Renal cortex interstitium (tissue), 11 donors: Measurements from ENCODE around the gene ACKR3. TPM values are rescaled to one million over a fixed set of nuclear protein-coding genes. Genes with fewer than 3 reads are reported as not detected.

Experiments used
- DNase-seq, 11 donors: peaks; one replicate each; pipeline ENCODE4 v3.0.0-alpha.2; 2013; ENCODE audit warnings: low read depth in 9 of 11, low spot score in 4 of 11; ENCODE audit errors: extremely low read depth in 1 of 11
- polyA plus RNA-seq, 3 donors: library from polyadenylated mRNA; unstranded; fragments of 120-200 nt; gene quantifications; one replicate each; pipeline ENCODE4 v1.2.1, GENCODE V29; 2013; ENCODE audit not compliant: insufficient read length in 3 of 3

The ACKR3 gene
- polyA plus RNA-seq, 3 donors = 56.2 to 70.5 (median 60.0) TPM

DNA sequence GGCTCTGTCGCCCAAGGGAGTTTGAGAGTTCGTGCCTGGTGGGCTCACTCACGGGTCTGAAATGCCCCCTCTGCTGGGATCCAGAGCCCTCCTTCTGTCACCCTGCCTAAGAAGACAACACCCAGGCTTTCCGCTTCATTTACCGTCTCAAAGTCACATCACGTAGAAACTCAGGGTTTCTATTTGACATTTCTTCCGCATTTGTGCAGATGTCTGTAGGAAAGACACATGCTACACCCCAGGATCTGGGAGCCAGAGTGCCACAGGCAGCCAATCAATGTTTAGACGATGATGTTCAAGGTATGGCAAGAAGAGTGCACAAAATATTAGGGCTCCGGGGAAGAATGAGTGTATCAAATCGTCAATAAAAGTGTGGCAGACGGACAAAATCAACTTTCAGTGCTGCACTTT lies 24.4 kb upstream of the ACKR3 start:
- no peak for DNase-seq

GRCh38 chr2:236545814-236546480 lies 23.7 kb upstream of the ACKR3 start:
- no peak for DNase-seq

GRCh38 chr2:236546561-236547002 lies 23.0 kb upstream of the ACKR3 start:
- no peak for DNase-seq

- no peak for DNase-seq
Measured at GRCh38 chr2:236547725-236548124, 21.9 kb upstream of the ACKR3 start.

GRCh38 chr2:236548179-236548921 lies 21.3 kb upstream of the ACKR3 start:
- no peak for DNase-seq

GRCh38 chr2:236549165-236549564 lies 20.5 kb upstream of the ACKR3 start:
- DNase-seq = no peak

DNA sequence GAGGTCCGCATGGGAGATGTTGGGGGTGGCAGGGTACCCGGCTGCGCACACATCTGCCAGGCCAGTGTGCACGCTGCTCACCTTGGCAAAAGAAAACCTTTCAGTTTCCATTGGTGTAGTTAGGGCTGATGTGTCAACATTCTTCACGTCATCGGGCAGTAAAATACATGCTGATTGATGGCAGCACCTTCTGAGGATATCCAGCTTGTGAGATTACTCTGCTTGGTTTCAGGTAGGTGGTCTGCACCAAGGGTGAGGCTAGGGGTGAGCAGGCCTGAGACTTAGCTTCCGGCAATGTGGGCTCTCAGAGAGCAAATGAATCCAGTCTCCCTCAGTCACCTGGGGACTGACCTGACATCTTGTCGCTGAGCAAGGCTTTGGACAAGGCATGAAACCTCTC lies 19.3 kb upstream of the ACKR3 start:
- no peak for DNase-seq

DNA sequence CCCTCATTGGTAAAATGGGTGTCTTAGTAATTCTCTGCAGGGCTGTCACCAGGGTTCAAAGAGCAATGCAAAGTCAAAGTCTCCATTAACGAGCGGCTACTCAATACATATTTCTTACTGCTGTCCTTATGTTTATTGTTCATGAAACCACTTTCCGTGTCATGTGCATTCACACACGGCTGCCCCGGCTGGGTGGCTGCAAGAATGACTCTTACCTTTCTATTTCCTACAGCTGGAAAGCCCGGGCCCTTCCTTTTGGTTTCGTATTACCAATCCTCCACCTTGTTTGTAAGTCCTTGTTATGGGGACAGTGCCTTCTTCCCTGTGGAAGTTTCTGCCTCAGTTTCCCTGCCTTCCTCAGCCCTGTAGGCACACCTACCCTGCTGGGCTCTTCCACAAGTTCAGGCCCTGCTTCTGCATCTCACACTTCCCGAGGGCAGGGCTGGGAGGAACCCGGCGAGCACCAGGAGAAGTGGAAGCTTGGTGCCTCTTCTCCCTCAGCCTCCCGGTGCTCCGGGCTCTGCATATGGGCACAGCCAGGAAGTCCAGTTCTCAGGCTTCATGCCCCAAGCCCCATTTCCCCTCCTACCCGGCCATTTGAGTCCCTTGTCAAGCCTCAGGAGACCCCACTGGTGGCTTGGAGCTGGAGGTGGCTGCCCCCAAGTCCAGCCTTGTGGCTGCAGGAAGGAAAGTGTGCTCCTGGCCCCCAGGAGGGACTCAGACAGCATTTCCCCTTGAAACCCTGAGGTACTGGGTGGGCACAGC lies 18.7 kb upstream of the ACKR3 start:
- DNase-seq = no peak

GRCh38 chr2:236551471-236552211 lies 18.0 kb upstream of the ACKR3 start:
- DNase-seq = no peak

DNA sequence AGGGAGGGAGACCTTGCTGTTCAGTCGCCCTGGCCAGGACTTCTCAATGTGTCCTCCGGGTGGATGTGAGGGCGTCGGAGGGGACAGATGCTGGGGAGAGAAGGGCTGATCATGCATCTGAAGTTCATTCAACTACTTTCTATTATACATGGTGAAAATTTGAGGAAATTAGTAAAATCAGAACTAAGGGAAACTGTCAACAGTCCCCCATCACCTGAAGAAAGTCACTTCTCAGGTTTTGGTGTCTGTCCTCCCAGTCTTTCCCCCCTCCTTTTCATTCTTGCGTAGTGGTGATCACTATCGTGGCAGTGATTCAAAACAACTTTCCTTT lies 17.4 kb upstream of the ACKR3 start:
- no peak for DNase-seq

DNA sequence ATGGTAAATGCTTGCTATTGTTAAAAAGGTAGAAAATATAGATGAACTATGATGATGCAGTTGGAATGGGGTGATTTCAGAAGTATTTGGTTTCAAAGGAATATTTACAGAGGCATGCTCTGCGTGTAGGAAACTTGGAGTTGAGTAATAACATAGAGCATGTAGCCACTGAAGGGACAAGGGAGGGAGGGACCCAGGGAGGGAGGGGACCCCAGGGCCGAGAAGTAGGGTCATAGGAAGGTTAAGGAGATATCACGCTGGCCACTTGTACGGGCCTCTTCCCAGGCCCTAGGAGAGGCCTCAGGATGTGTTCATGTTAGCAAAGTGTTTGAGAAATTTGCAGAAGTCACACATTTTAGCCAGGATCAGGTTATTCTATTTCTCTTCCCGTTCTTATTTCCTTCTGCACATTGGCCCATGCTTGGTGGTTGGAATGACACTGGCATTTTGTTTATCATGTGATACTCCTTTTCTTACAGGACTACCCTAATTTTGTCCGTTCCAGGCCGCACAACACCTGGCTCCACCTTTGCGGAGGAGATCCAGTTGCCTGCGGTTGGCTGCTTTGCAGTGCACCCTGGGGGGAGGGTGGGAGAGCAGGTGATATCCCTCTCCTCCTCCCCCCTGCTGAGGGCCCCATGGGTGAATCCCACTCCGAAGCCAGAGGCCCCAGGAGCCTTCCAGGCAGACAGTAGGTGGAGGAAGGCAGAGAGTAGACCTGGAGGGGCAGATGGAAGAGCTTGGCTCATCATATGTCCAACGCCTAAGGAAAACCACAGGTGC lies 16.9 kb upstream of the ACKR3 start:
- DNase-seq = no peak

GRCh38 chr2:236553522-236553921 lies 16.1 kb upstream of the ACKR3 start:
- DNase-seq = no peak

GRCh38 chr2:236554629-236555282 lies 14.9 kb upstream of the ACKR3 start:
- no peak for DNase-seq

DNA sequence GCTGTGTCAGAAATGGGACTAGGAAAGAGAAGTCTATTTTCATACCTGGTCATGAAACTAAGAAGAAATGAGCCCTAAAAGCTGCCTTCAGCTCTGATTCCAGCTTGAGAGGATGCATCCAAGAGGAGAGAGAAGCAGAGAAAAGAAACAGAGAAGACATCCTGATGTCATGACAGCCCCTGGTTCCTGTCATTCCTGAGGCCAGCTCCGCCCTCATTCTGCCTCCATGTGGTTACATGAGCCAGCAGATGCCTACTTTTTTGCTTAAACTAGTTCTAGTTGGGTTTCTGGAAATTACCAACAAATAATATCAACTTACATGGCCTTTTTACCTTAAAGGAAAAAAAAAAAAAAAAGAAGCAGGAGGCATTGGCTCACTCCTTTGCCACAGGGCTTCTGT lies 14.1 kb upstream of the ACKR3 start:
- no peak for DNase-seq

DNA sequence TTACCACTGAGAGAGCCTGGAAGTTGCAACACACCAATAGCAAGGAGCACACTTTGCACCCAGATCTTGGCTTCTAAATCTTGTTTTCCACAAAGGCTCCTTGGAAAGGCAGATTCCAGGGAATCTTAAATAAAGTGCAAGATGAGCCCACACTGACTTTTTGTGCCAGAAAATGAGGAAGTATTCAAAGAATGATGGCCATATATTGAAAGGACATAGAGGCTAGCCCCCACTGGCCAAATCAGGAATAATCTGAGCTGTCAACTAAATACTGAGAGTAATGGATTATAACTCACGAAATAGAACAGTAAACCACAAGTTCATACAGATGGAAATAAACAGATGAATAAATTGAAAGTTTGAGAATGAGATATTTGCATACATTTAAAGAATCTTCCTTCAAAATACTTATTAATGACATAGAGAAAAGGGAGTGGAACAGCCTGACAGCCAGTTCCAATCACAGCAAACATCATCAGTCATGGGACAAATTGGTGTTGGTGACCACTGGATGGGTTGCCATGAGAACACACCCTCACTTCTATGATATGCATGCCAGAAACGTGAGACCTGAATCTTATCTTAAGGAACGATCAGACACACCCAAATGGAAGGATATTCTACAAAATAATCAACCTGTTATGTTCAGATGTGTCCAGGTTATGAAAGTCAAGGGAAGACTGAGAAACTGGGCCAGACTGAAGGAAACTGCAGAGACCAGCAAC lies 12.2 kb upstream of the ACKR3 start:
- no peak for DNase-seq

DNA sequence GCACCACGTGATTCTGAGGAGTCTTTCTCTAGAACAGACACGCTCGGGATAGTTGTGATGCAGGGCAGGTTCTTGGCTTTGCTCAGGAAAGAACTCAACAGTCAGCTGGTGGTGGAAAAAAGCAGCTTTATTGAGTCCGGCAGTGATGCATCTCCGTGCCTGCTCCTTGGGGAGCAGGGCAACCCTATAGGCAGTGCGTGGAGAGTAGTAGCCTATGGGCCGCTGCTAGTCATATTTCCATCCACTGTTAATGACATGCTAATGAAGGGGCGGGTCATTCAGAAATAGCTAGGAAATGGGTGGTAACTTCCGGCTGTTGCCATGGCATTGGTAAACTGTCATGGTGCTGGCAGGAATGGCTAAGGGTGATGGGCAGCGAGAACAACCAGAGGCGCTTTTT lies 11.6 kb upstream of the ACKR3 start:
- no peak for DNase-seq
